Suprapubic skin (tissue), 4 donors: ENCODE data around the gene TTC39C. TPM values are rescaled to one million over a fixed set of nuclear protein-coding genes. Genes with fewer than 3 reads are reported as not detected.

ENCODE experiments used
- DNase-seq, 2 donors: peaks; one replicate each; pipeline ENCODE4 v3.0.0-alpha.2; 2019; ENCODE audit warnings: low spot score in 2 of 2
- H3K27ac ChIP-seq: fragments of 200-600 bp; sonication (generic); one replicate; pipeline ENCODE4 v1.5.1; 2019
- H3K27me3 ChIP-seq: fragments of 200-600 bp; sonication (generic); one replicate; pipeline ENCODE4 v1.5.1; 2019
- H3K36me3 ChIP-seq: fragments of 200-600 bp; sonication (generic); one replicate; pipeline ENCODE4 v1.5.1; 2019
- H3K4me1 ChIP-seq: fragments of 200-600 bp; sonication (generic); one replicate; pipeline ENCODE4 v1.5.1; 2019
- H3K4me3 ChIP-seq: fragments of 200-600 bp; sonication (generic); one replicate; pipeline ENCODE4 v1.5.1; 2019; ENCODE audit warnings: mild to moderate bottlenecking
- H3K9me3 ChIP-seq: fragments of 200-600 bp; sonication (generic); one replicate; pipeline ENCODE4 v1.5.1; 2019
- CTCF ChIP-seq, 2 donors: fragments of 200-600 bp in 1 of 2; fragments of 450-650 bp in 1 of 2; sonication (generic) in 1 of 2; IDR thresholded peaks; one replicate each; pipeline ENCODE4 v1.5.1; 2016 to 2019; ENCODE audit warnings: antibody characterized with exemption in 2 of 2, mild to moderate bottlenecking in 1 of 2, moderate library complexity in 1 of 2
- EP300 ChIP-seq: sonication (generic); formaldehyde crosslinking; IDR thresholded peaks from one replicate; pipeline ENCODE4 v1.6.1; 2017; ENCODE audit warnings: antibody characterized with exemption
- POLR2A ChIP-seq, 2 donors: fragments of 450-650 bp; IDR thresholded peaks; one replicate each; pipeline ENCODE4 v1.6.1; 2017; ENCODE audit warnings: antibody characterized with exemption in 2 of 2, mild to moderate bottlenecking in 2 of 2, moderate library complexity in 2 of 2
- POLR2AphosphoS5 ChIP-seq, 3 donors: sonication (generic); formaldehyde crosslinking; IDR thresholded peaks; one replicate each; pipeline ENCODE4 v1.6.1; 2017; ENCODE audit warnings: antibody characterized with exemption in 3 of 3
- WGBS: methylation state at CpG from one replicate; pipeline ENCODE4 v1.1.5; 2018; 5-methylcytosine and 5-hydroxymethylcytosine counted together
- total RNA-seq, 4 donors: library from RNA; depleted of rRNA; stranded (reverse); fragments of >200 nt; gene quantifications; one replicate each; pipeline ENCODE4 v1.1.0, GENCODE V29; 2016

Gene TTC39C
- total RNA-seq, 4 donors from 2014 or later = 74.9 to 126 (median 86.5) TPM

- WGBS = 69% methylated on average over 1 of the region's 1 CpG
- no peak for DNase-seq
Observed at GRCh38 chr18:23977719-23978483, 36.7 kb upstream of the TTC39C start.

GRCh38 chr18:23981369-23981980 lies 33.1 kb upstream of the TTC39C start:
- Histone ChIP-seq H3K4me3 (no peak overlapping the region), H3K9me3 (no peaks in the 10 kb centered on the region), H3K27ac (no peak overlapping the region)

More at GRCh38 chr18:23977719-23978483, 36.7 kb upstream of the TTC39C start:
- no peaks in the 10 kb centered on the region for H3K9me3 ChIP-seq
- no peak for TF ChIP-seq CTCF (IDR thresholded peaks at IDR 0.05)
- no peak for TF ChIP-seq POLR2A (IDR thresholded peaks at IDR 0.05)
- TF ChIP-seq EP300 = no peak
- TF ChIP-seq POLR2AphosphoS5 (IDR thresholded peaks at IDR 0.05) = no peak
- H3K27me3 ChIP-seq = no peaks in the 10 kb centered on the region
- no peak overlapping the region for H3K4me3 ChIP-seq
- no peaks in the 10 kb centered on the region for H3K36me3 ChIP-seq
- no peaks in the 10 kb centered on the region for H3K4me1 ChIP-seq
- no peak overlapping the region for H3K27ac ChIP-seq

GRCh38 chr18:23982155-23983079 lies 32.1 kb upstream of the TTC39C start:
- no peak overlapping the region for H3K4me3 ChIP-seq
- no peaks in the 10 kb centered on the region for H3K4me1 ChIP-seq
- no peaks in the 10 kb centered on the region for H3K36me3 ChIP-seq
- 78% methylated on average over 17 of the region's 17 CpGs for WGBS
- TF ChIP-seq EP300 (no peak), POLR2AphosphoS5 (IDR thresholded peaks at IDR 0.05) (no peak), CTCF (IDR thresholded peaks at IDR 0.05) (no peak), POLR2A (IDR thresholded peaks at IDR 0.05) (no peak)
- H3K27me3 ChIP-seq = no peaks in the 10 kb centered on the region
- H3K9me3 ChIP-seq = no peaks in the 10 kb centered on the region
- H3K27ac ChIP-seq = no peak overlapping the region
- DNase-seq = no peak

More at GRCh38 chr18:23981369-23981980, 33.1 kb upstream of the TTC39C start:
- Histone ChIP-seq H3K36me3 (no peaks in the 10 kb centered on the region), H3K4me1 (no peaks in the 10 kb centered on the region), H3K27me3 (no peaks in the 10 kb centered on the region)
- TF ChIP-seq POLR2A (IDR thresholded peaks at IDR 0.05) (no peak), POLR2AphosphoS5 (IDR thresholded peaks at IDR 0.05) (no peak), EP300 (no peak), CTCF (IDR thresholded peaks at IDR 0.05) (no peak)
- no peak for DNase-seq
- 74% methylated on average over 8 of the region's 8 CpGs for WGBS

DNA sequence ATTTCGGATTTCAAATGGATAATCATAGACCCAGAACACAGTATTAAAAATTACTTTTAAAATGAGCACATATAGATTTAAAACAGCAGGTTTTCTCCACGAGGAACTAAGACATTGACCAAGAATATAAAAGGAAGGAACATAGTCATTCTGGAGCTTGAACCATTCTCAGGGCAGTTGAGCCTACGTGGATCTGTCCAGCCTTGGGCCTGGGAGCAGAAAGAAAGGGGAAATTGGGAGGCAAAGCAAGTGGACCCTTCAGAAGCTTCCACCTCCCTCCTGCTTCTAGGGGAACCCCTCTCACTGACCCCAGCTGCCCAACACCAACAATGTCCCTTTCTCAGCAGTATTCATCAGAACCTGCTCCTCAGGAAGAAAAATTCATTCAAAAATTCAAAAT lies 31.4 kb upstream of the TTC39C start:
- TF ChIP-seq POLR2A (IDR thresholded peaks at IDR 0.05) = no peak
- TF ChIP-seq CTCF (IDR thresholded peaks at IDR 0.05) = no peak
- TF ChIP-seq EP300 = no peak
- TF ChIP-seq POLR2AphosphoS5 (IDR thresholded peaks at IDR 0.05) = no peak
- Histone ChIP-seq H3K27ac (no peak overlapping the region), H3K27me3 (no peaks in the 10 kb centered on the region), H3K9me3 (no peaks in the 10 kb centered on the region), H3K4me3 (no peak overlapping the region), H3K4me1 (no peaks in the 10 kb centered on the region), H3K36me3 (no peaks in the 10 kb centered on the region)
- 86% methylated on average over 3 of the region's 3 CpGs for WGBS
- DNase-seq = no peak
